ENCODE data around the gene C17orf67. TPM values are rescaled to one million over a fixed set of nuclear protein-coding genes. Genes with fewer than 3 reads are reported as not detected.

Gene C17orf67
- total and polyA plus RNA-seq, 10 donors, result 2.0 to 10.4 (median 4.4) TPM

DNA sequence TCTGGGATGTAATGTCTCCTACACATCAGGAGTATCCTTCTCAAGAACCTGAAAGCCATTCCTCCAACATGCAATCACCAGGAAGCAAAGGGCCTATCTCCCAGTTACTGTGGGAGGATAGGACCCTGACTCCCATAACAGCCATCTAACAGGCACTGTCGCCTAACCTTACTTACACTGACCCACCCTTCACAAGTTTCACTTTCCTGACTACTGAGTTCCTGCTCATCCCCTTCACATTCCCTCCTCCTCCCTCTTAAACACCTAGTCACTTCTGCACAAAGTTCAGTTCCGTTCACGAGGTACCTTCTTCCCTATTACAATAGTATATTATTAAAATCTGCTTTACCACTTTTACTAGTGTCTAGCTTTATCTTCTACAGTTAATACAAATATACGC is 1.3 kb downstream of the C17orf67 start:
- intact Hi-C loops (cut with DNase I; ENCODE audit: low total_unique reads), result no loop called here

DNA sequence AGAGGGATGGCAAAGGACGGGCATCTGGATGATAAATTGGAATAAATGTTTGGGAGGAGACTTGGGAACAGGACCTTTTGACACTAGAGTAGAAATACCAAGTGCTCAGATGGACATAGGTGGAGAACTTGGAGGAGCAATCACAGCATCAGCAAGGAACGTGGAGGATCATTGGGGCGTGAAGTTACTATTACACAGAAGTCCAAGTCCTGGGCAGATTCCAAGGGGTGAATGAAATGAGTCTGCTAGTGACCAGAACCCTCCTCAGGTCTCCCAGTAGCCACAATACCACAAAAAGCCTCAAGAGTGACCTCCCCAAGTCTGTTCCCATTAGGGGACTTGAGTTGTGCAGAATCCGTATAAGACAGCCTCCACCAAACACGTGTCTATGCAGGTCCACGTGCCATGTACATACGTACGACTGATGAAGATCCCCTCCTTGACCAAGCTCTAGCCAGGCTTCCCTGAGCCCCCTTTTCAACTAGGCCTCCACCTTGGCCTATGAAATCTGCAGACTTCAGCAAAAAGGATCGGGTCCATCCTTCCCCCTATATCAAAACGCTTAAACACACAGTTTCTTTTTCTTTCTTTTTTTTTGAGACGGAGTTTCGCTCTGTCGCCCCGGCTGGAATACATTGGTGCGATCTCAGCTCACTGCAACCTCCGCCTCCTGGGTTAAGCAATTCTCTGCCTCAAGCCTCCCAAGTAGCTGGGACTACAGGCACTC is 2.2 kb downstream of the C17orf67 start:
- Histone ChIP-seq H3K4me1 (peaks cover 22 to 58% (median 49%) of the 10 kb centered on the region in 6 donors), H3K27me3 (replicated peaks in 1 of 7) (no peaks in the 10 kb centered on the region), H3K4me3 (peak overlapping the region in 2 of 8 donors; percentile 88 to 97), H3K36me3 (peaks cover 0 to 23% (median 0%) of the 10 kb centered on the region in 6 donors), H3K27ac (no peak overlapping the region), H3K9me3 (no peaks in the 10 kb centered on the region)
- intact Hi-C loops (cut with DNase I; ENCODE audit: low total_unique reads), result no loop called here
- TF ChIP-seq, protein P1, sequence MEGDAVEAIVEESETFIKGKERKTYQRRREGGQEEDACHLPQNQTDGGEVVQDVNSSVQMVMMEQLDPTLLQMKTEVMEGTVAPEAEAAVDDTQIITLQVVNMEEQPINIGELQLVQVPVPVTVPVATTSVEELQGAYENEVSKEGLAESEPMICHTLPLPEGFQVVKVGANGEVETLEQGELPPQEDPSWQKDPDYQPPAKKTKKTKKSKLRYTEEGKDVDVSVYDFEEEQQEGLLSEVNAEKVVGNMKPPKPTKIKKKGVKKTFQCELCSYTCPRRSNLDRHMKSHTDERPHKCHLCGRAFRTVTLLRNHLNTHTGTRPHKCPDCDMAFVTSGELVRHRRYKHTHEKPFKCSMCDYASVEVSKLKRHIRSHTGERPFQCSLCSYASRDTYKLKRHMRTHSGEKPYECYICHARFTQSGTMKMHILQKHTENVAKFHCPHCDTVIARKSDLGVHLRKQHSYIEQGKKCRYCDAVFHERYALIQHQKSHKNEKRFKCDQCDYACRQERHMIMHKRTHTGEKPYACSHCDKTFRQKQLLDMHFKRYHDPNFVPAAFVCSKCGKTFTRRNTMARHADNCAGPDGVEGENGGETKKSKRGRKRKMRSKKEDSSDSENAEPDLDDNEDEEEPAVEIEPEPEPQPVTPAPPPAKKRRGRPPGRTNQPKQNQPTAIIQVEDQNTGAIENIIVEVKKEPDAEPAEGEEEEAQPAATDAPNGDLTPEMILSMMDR (IDR thresholded peaks at IDR 0.05 in 8 of 11, conservative IDR thresholded peaks at IDR 0.05 in 3 of 11), result no peak
- TF ChIP-seq POLR2A (IDR thresholded peaks at IDR 0.05) (no peak), POLR2AphosphoS5 (IDR thresholded peaks at IDR 0.05) (no peak)
- 88 to 92% (median 91%) methylated on average over 16 of the region's 16 CpGs for WGBS, 5 donors
- DNase-seq, result no peak

More for the DNA sequence above, 1.3 kb downstream of the C17orf67 start:
- no peak for DNase-seq
- Histone ChIP-seq H3K9me3 (no peaks in the 10 kb centered on the region), H3K4me3 (peak overlapping the region in 7 of 8 donors; percentile 83 to 97 (median 88)), H3K27ac (peak overlapping the region in 6 of 8 donors; percentile 93 to 99 (median 96)), H3K27me3 (replicated peaks in 1 of 7) (no peaks in the 10 kb centered on the region), H3K36me3 (peaks cover 0 to 23% (median 0%) of the 10 kb centered on the region in 6 donors), H3K4me1 (peaks cover 22 to 59% (median 54%) of the 10 kb centered on the region in 6 donors)
- WGBS, 5 donors, result 29 to 50% (median 38%) methylated on average over 4 of the region's 4 CpGs
- TF ChIP-seq, protein P1 (IDR thresholded peaks at IDR 0.05 in 8 of 11, conservative IDR thresholded peaks at IDR 0.05 in 3 of 11), result no peak
- TF ChIP-seq POLR2A (IDR thresholded peaks at IDR 0.05) (no peak), POLR2AphosphoS5 (IDR thresholded peaks at IDR 0.05) (no peak)

DNA sequence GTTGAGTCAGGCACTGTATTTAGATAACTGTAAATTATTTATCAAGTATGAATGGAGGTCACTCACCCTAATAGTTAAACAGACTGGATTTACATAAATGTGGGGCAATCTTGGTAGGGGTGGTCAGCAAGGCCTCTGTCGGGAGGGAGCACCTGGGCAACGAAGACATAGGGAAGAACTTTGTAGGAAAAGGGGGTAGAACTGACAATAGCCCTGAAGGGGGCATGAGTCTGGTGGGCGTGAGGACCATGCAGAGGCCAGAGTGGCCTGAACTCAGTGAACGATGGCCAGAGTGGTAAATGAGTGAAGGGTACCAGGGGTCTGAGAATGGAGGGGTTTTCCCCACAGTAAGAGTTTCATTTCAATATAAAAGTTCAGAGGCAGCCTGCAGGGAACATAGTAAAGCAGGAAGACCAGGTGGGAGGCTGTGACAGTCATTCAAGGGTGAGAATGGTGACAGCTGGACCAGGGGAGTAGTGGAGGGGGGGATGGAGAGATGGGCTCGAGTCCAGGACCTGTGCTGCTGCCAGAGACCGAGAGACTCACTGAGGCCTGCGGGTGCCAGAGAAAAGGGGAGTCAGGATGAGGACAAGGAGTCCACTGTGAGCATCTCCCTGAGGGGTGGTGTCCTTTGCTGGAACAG is 2.9 kb downstream of the C17orf67 start:
- Histone ChIP-seq H3K4me1 (peaks cover 17 to 52% (median 42%) of the 10 kb centered on the region in 6 donors), H3K36me3 (peaks cover 0 to 23% (median 0%) of the 10 kb centered on the region in 6 donors), H3K9me3 (no peaks in the 10 kb centered on the region), H3K4me3 (no peak overlapping the region), H3K27ac (no peak overlapping the region), H3K27me3 (replicated peaks in 1 of 7) (no peaks in the 10 kb centered on the region)
- WGBS, 5 donors, result 81 to 92% (median 85%) methylated on average over 7 of the region's 7 CpGs
- no peak for DNase-seq
- TF ChIP-seq POLR2A (IDR thresholded peaks at IDR 0.05), result no peak
- no peak for TF ChIP-seq POLR2AphosphoS5 (IDR thresholded peaks at IDR 0.05)
- TF ChIP-seq, protein P1 (IDR thresholded peaks at IDR 0.05 in 8 of 11, conservative IDR thresholded peaks at IDR 0.05 in 3 of 11), result no peak
- intact Hi-C loops (cut with DNase I; ENCODE audit: low total_unique reads), result no loop called here

Data from spleen (tissue), 11 donors.